ENCODE data around the gene LARP4.

LARP4 gene

GRCh38 chr12:50507474-50507838, 106.8 kb downstream of the LARP4 start:
- no peak for TF ChIP-seq EZH2 (optimal IDR thresholded peaks at IDR 0.05; ENCODE audit: low read depth, low read length)
- no peak for TF ChIP-seq EZH2phosphoT487 (IDR thresholded peaks at IDR 0.05; ENCODE audit: low read length)
- H3K4me1 ChIP-seq (ENCODE audit: low read length): peaks cover 12% of the 10 kb centered on the region
- no peak overlapping the region for H2AFZ ChIP-seq (ENCODE audit: low read length)
- no peaks in the 10 kb centered on the region for H3K9me3 ChIP-seq (replicated peaks; ENCODE audit: insufficient read depth, low read length)
- no peak overlapping the region for H3K9ac ChIP-seq (ENCODE audit: low read length)
- no peaks in the 10 kb centered on the region for H3K27me3 ChIP-seq (replicated peaks; ENCODE audit: insufficient read depth, low read length)
- no peak overlapping the region for H3K4me2 ChIP-seq (ENCODE audit: low read depth, low read length)
- no peak overlapping the region for H3K27ac ChIP-seq (ENCODE audit: low read length)
- H4K20me1 ChIP-seq (ENCODE audit: insufficient read depth, low read length): no peaks in the 10 kb centered on the region
- H3F3A ChIP-seq (ENCODE audit: insufficient read depth, low read length): no peaks in the 10 kb centered on the region; the same call in 1 of the 2 replicates
- no peaks in the 10 kb centered on the region for H3K9me2 ChIP-seq (replicated peaks; ENCODE audit: insufficient read depth, low read length)
- no peak overlapping the region for H3K4me3 ChIP-seq (ENCODE audit: low read length)
- H3K79me2 ChIP-seq (ENCODE audit: low read length): peaks cover 68% of the 10 kb centered on the region
- no peak for DNase-seq
- no peaks in the 10 kb centered on the region for H3K36me3 ChIP-seq (replicated peaks; ENCODE audit: insufficient read depth, low read length)

- no peak for TF ChIP-seq EZH2phosphoT487 (IDR thresholded peaks at IDR 0.05; ENCODE audit: low read length)
- TF ChIP-seq CTCF (IDR thresholded peaks at IDR 0.05; ENCODE audit: low read length): no peak
- TF ChIP-seq EZH2 (optimal IDR thresholded peaks at IDR 0.05; ENCODE audit: low read depth, low read length): no peak
- no peaks in the 10 kb centered on the region for H3K27me3 ChIP-seq (replicated peaks; ENCODE audit: insufficient read depth, low read length)
- no peak overlapping the region for H3K27ac ChIP-seq (ENCODE audit: low read length)
- no peak overlapping the region for H2AFZ ChIP-seq (ENCODE audit: low read length)
- H3F3A ChIP-seq (ENCODE audit: insufficient read depth, low read length): no peaks in the 10 kb centered on the region; the same call in 1 of the 2 replicates
- H3K9me2 ChIP-seq (replicated peaks; ENCODE audit: insufficient read depth, low read length): no peaks in the 10 kb centered on the region
- H3K4me1 ChIP-seq (ENCODE audit: low read length): peaks cover 12% of the 10 kb centered on the region
- H3K79me2 ChIP-seq (ENCODE audit: low read length): peaks cover 73% of the 10 kb centered on the region
- no peaks in the 10 kb centered on the region for H4K20me1 ChIP-seq (ENCODE audit: insufficient read depth, low read length)
- no peaks in the 10 kb centered on the region for H3K9me3 ChIP-seq (replicated peaks; ENCODE audit: insufficient read depth, low read length)
- no peak overlapping the region for H3K9ac ChIP-seq (ENCODE audit: low read length)
- H3K36me3 ChIP-seq (replicated peaks; ENCODE audit: insufficient read depth, low read length): no peaks in the 10 kb centered on the region
- DNase-seq: no peak
- no peak overlapping the region for H3K4me2 ChIP-seq (ENCODE audit: low read depth, low read length)
- H3K4me3 ChIP-seq (ENCODE audit: low read length): no peak overlapping the region
Measured at GRCh38 chr12:50507930-50508329, 107.2 kb downstream of the LARP4 start.

GRCh38 chr12:50508414-50508813, 107.7 kb downstream of the LARP4 start:
- no peaks in the 10 kb centered on the region for H4K20me1 ChIP-seq (ENCODE audit: insufficient read depth, low read length)
- peaks cover 12% of the 10 kb centered on the region for H3K4me1 ChIP-seq (ENCODE audit: low read length)
- no peak overlapping the region for H3K4me3 ChIP-seq (ENCODE audit: low read length)
- no peak for DNase-seq
- no peak overlapping the region for H3K27ac ChIP-seq (ENCODE audit: low read length)
- H3K9me3 ChIP-seq (replicated peaks; ENCODE audit: insufficient read depth, low read length): no peaks in the 10 kb centered on the region
- TF ChIP-seq EZH2phosphoT487 (IDR thresholded peaks at IDR 0.05; ENCODE audit: low read length): no peak
- TF ChIP-seq CTCF (IDR thresholded peaks at IDR 0.05; ENCODE audit: low read length): no peak
- TF ChIP-seq EZH2 (optimal IDR thresholded peaks at IDR 0.05; ENCODE audit: low read depth, low read length): no peak
- no peak overlapping the region for H2AFZ ChIP-seq (ENCODE audit: low read length)
- no peak overlapping the region for H3K4me2 ChIP-seq (ENCODE audit: low read depth, low read length)
- H3K36me3 ChIP-seq (replicated peaks; ENCODE audit: insufficient read depth, low read length): no peaks in the 10 kb centered on the region
- no peaks in the 10 kb centered on the region for H3K9me2 ChIP-seq (replicated peaks; ENCODE audit: insufficient read depth, low read length)
- H3K27me3 ChIP-seq (replicated peaks; ENCODE audit: insufficient read depth, low read length): no peaks in the 10 kb centered on the region
- H3K9ac ChIP-seq (ENCODE audit: low read length): no peak overlapping the region
- peaks cover 78% of the 10 kb centered on the region for H3K79me2 ChIP-seq (ENCODE audit: low read length)
- no peaks in the 10 kb centered on the region; the same call in 1 of the 2 replicates for H3F3A ChIP-seq (ENCODE audit: insufficient read depth, low read length)

GRCh38 chr12:50508970-50509663, 108.4 kb downstream of the LARP4 start:
- peaks cover 82% of the 10 kb centered on the region for H3K79me2 ChIP-seq (ENCODE audit: low read length)
- no peaks in the 10 kb centered on the region for H3K27me3 ChIP-seq (replicated peaks; ENCODE audit: insufficient read depth, low read length)
- TF ChIP-seq EZH2 (optimal IDR thresholded peaks at IDR 0.05; ENCODE audit: low read depth, low read length): no peak
- no peak for TF ChIP-seq CTCF (IDR thresholded peaks at IDR 0.05; ENCODE audit: low read length)
- no peak for TF ChIP-seq EZH2phosphoT487 (IDR thresholded peaks at IDR 0.05; ENCODE audit: low read length)
- peaks cover 13% of the 10 kb centered on the region for H3K4me1 ChIP-seq (ENCODE audit: low read length)
- H3K27ac ChIP-seq (ENCODE audit: low read length): no peak overlapping the region
- H3K4me2 ChIP-seq (ENCODE audit: low read depth, low read length): no peak overlapping the region
- DNase-seq: no peak
- no peak overlapping the region for H2AFZ ChIP-seq (ENCODE audit: low read length)
- no peaks in the 10 kb centered on the region for H4K20me1 ChIP-seq (ENCODE audit: insufficient read depth, low read length)
- no peaks in the 10 kb centered on the region for H3K9me3 ChIP-seq (replicated peaks; ENCODE audit: insufficient read depth, low read length)
- no peaks in the 10 kb centered on the region; the same call in 1 of the 2 replicates for H3F3A ChIP-seq (ENCODE audit: insufficient read depth, low read length)
- no peaks in the 10 kb centered on the region for H3K9me2 ChIP-seq (replicated peaks; ENCODE audit: insufficient read depth, low read length)
- no peaks in the 10 kb centered on the region for H3K36me3 ChIP-seq (replicated peaks; ENCODE audit: insufficient read depth, low read length)
- H3K9ac ChIP-seq (ENCODE audit: low read length): no peak overlapping the region
- no peak overlapping the region for H3K4me3 ChIP-seq (ENCODE audit: low read length)

Data from MM.1S (cell line).